Thyroid gland (tissue), 4 donors: Measurements from ENCODE around the gene CTIF.

ENCODE experiments used
- POLR2A ChIP-seq, 2 donors: fragments of 450-650 bp; IDR thresholded peaks; one replicate each; pipeline ENCODE4 v1.6.1; 2017; ENCODE audit warnings: antibody characterized with exemption in 2 of 2, mild to moderate bottlenecking in 2 of 2, moderate library complexity in 1 of 2
- TF ChIP-seq, protein P1 (sequence below), 6 experiments: fragments of 200-600 bp in 3 of 6; fragments of 450-650 bp in 3 of 6; sonication (generic) in 3 of 6; IDR thresholded peaks; one replicate each; pipeline ENCODE4 v1.5.1; 2016 to 2019; ENCODE audit warnings: antibody characterized with exemption in 6 of 6, mild to moderate bottlenecking in 2 of 6, inconsistent platforms in 1 of 6, moderate library complexity in 1 of 6

DNA sequence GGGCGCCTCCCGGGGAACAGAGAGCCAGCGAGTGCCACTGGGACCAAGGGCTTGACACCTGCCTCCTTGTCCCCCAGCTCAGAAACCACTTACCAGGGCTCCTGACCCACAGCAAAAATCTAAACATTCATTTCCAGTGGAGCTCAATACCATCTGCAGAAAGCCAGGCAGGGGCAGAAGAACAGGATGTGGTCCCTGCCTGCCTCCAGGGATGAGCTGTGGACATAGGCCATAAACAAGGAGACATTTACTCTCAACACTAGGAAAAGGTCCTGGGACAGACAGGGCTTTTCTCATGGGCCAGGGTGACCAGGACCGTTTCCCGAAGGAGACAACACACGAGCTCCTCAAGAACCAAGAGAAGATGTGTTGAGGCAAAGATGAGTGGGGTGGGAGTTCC, 203.0 kb downstream of the CTIF start:
- TF ChIP-seq POLR2A (IDR thresholded peaks at IDR 0.05): no peak
- TF ChIP-seq, protein P1, sequence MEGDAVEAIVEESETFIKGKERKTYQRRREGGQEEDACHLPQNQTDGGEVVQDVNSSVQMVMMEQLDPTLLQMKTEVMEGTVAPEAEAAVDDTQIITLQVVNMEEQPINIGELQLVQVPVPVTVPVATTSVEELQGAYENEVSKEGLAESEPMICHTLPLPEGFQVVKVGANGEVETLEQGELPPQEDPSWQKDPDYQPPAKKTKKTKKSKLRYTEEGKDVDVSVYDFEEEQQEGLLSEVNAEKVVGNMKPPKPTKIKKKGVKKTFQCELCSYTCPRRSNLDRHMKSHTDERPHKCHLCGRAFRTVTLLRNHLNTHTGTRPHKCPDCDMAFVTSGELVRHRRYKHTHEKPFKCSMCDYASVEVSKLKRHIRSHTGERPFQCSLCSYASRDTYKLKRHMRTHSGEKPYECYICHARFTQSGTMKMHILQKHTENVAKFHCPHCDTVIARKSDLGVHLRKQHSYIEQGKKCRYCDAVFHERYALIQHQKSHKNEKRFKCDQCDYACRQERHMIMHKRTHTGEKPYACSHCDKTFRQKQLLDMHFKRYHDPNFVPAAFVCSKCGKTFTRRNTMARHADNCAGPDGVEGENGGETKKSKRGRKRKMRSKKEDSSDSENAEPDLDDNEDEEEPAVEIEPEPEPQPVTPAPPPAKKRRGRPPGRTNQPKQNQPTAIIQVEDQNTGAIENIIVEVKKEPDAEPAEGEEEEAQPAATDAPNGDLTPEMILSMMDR (IDR thresholded peaks at IDR 0.05): no peak
